GM12878 (cell line): ENCODE results near the gene SUGCT. TPM values are rescaled to one million over a fixed set of nuclear protein-coding genes. Genes with fewer than 3 reads are reported as not detected.

ENCODE experiments used
- ATAC-seq: fragments of 200-7000 bp; cut with Tn5 transposase; 3 replicates; pipeline ENCODE4 v1.9.1; 2020; ENCODE audit warnings: mild to moderate bottlenecking, moderate library complexity
- BruUV-seq: library from RNA; stranded (reverse); fragments of 400-500 nt; replicated peaks from 2 replicates; lab custom pipeline; 2021; lab: Mats Ljungman, UMichigan
- CTCF ChIA-PET: fragments of 300-600 bp; sonication (Branson Sonifier 250); formaldehyde crosslinking; extraction: SDS; loops from one replicate; lab custom pipeline; 2021; ENCODE audit warnings: inconsistent platforms; lab: Yijun Ruan, JAX
- POLR2A ChIA-PET: fragments of 350-600 bp; formaldehyde crosslinking; extraction: SDS; loops from one replicate; lab custom pipeline; 2021; ENCODE audit warnings: inconsistent platforms; lab: Charles Lee
- RAD21 ChIA-PET: fragments of 300-600 bp; sonication (Branson Sonifier 250); formaldehyde crosslinking; loops from one replicate; lab custom pipeline; 2023; ENCODE audit warnings: antibody characterized with exemption; ENCODE audit not compliant: unreplicated experiment; lab: Charles Lee
- SMC1A ChIA-PET: fragments of 300-600 bp; sonication (Branson Sonifier 250); formaldehyde crosslinking; loops from one replicate; lab custom pipeline; 2023; ENCODE audit not compliant: unreplicated experiment, uncharacterized antibody; lab: Charles Lee
- DNase-seq: peaks from one replicate; pipeline ENCODE4 v3.0.0-alpha.2; 2011; ENCODE audit warnings: low read depth, low spot score
- FAIRE-seq: peaks from 3 replicates; lab custom pipeline; 2011; peaks lifted over from hg19 to GRCh38; lab: Jason Lieb, UNC
- H2AFZ ChIP-seq: 2 replicates; pipeline ENCODE4 v1.6.0; 2011; ENCODE audit warnings: low read depth, low read length, control low read depth; ENCODE audit not compliant: control insufficient read depth
- H3K27ac ChIP-seq: 2 replicates; pipeline ENCODE4 v1.5.1; 2011; ENCODE audit warnings: control low read depth; ENCODE audit not compliant: control insufficient read depth, insufficient read depth
- H3K27me3 ChIP-seq, 2 experiments: replicated peaks in 1 of 2; 2 replicates each; pipeline versions ENCODE4 v1.6.0 to v1.6.1; 2011; ENCODE audit warnings: low read length in 1 of 2; ENCODE audit not compliant: control insufficient read depth in 2 of 2, insufficient read depth in 2 of 2
- H3K36me3 ChIP-seq, 2 experiments: 2 replicates each; pipeline ENCODE4 v1.5.1; 2011; ENCODE audit warnings: low read length in 1 of 2; ENCODE audit not compliant: control insufficient read depth in 2 of 2, insufficient read depth in 2 of 2
- H3K4me1 ChIP-seq: 2 replicates; pipeline ENCODE4 v1.6.1; 2011; ENCODE audit warnings: mild to moderate bottlenecking, low read length, moderate library complexity, mixed read lengths; ENCODE audit not compliant: control insufficient read depth, insufficient read depth
- H3K4me2 ChIP-seq: 2 replicates; pipeline ENCODE4 v1.6.0; 2011; ENCODE audit warnings: control low read depth; ENCODE audit not compliant: control insufficient read depth, insufficient read depth
- H3K4me3 ChIP-seq: fragments of 200-600 bp; sonication (generic); 2 replicates; pipeline ENCODE4 v1.5.1; 2016
- H3K79me2 ChIP-seq: 2 replicates; pipeline ENCODE4 v1.6.0; 2011; ENCODE audit warnings: low read length; ENCODE audit not compliant: control insufficient read depth, insufficient read depth
- H3K9ac ChIP-seq: 2 replicates; pipeline ENCODE4 v1.8.0; 2011; ENCODE audit warnings: low read length, control low read depth, mixed read lengths; ENCODE audit not compliant: control insufficient read depth, insufficient read depth
- H3K9me3 ChIP-seq: replicated peaks from 3 replicates; pipeline ENCODE4 v1.5.1; 2011; ENCODE audit warnings: mild to moderate bottlenecking, low read length; ENCODE audit not compliant: control insufficient read depth, insufficient read depth
- H4K20me1 ChIP-seq: 2 replicates; pipeline ENCODE4 v1.6.0; 2011; ENCODE audit not compliant: control insufficient read depth, insufficient read depth
- E4F1 ChIP-seq: fragments of 450-650 bp; IDR thresholded peaks from 2 replicates; pipeline ENCODE4 v1.6.1; 2018; ENCODE audit warnings: borderline replicate concordance, mild to moderate bottlenecking; ENCODE audit not compliant: partially characterized antibody
- MTA3 ChIP-seq: IDR thresholded peaks from 2 replicates; pipeline ENCODE4 v1.6.1; 2012; ENCODE audit warnings: low read length, inconsistent platforms, borderline replicate concordance
- MYC ChIP-seq: IDR thresholded peaks from 2 replicates; pipeline ENCODE4 v1.6.1; 2011; ENCODE audit warnings: mild to moderate bottlenecking, low read length, moderate library complexity, inconsistent platforms; ENCODE audit not compliant: insufficient read depth, insufficient replicate concordance, insufficient read length, severe bottlenecking
- NFXL1 ChIP-seq: fragments of 450-650 bp; IDR thresholded peaks from 2 replicates; pipeline ENCODE4 v1.6.1; 2017; ENCODE audit warnings: antibody characterized with exemption, mild to moderate bottlenecking, borderline replicate concordance
- PAX5 ChIP-seq: IDR thresholded peaks from 2 replicates; pipeline ENCODE4 v1.6.1; 2011; ENCODE audit warnings: low read depth, low read length, borderline replicate concordance
- STAT1 ChIP-seq: fragments of 450-650 bp; conservative IDR thresholded peaks from 2 replicates; pipeline ENCODE4 v1.6.1; 2014; ENCODE audit warnings: antibody characterized with exemption, mild to moderate bottlenecking
- ZBTB33 ChIP-seq: fragments of 450-650 bp; IDR thresholded peaks from 2 replicates; pipeline ENCODE4 v1.6.1; 2017; ENCODE audit warnings: mild to moderate bottlenecking
- ZBTB4 ChIP-seq: fragments of 450-650 bp; formaldehyde crosslinking; IDR thresholded peaks from 2 replicates; pipeline ENCODE4 v1.4.0; 2022; ENCODE audit warnings: mild to moderate bottlenecking, moderate library complexity
- ZNF687 ChIP-seq: fragments of 450-650 bp; IDR thresholded peaks from 2 replicates; pipeline ENCODE4 v1.6.1; 2017; ENCODE audit warnings: mild to moderate bottlenecking, moderate library complexity
- WGBS: methylation state at CpG from one replicate; pipeline ENCODE4 v1.1.6; 2016; ENCODE audit warnings: low lambda C conversion rate; ENCODE audit not compliant: insufficient replicate concordance, insufficient coverage; ENCODE audit errors: missing lambda C conversion rate; 5-methylcytosine and 5-hydroxymethylcytosine counted together
- in situ Hi-C: fragments of 300-500 bp; cut with MboI; formaldehyde crosslinking; loops from 9 replicates; pipeline ENCODE4 v1.14.3; 2018; ENCODE audit warnings: mixed read lengths
- intact Hi-C: fragments of 100-400 bp; cut with micrococcal nuclease; formaldehyde crosslinking; loops from one replicate; pipeline ENCODE4 v1.14.2; 2022; ENCODE audit not compliant: unreplicated experiment
- polyA plus RNA-seq, 11 experiments: library from polyadenylated mRNA; depleted of rRNA in 4 of 11; unstranded in 6 of 11; stranded (reverse) in 5 of 11; fragments of >200 nt; fragmentation: Nextera tagmentation in 4 of 11; fragmentation: Illumina TruSeq in 1 of 11; extraction: Ambion mirVana in 4 of 11; extraction: Trizol in 1 of 11; gene quantifications; 1 replicate in 1 of 11; 2 replicates in 10 of 11; pipeline versions ENCODE4 v1.2.1 to v1.2.3, GENCODE V29; 2011 to 2016; ENCODE audit warnings: inconsistent platforms in 2 of 11, missing spikeins in 2 of 11, low read depth in 1 of 11
- total RNA-seq, 4 experiments: library from RNA; depleted of rRNA in 3 of 4; stranded (reverse); fragments of >200 nt in 3 of 4; fragmentation: Illumina TruSeq in 1 of 4; extraction: Trizol in 1 of 4; gene quantifications; 2 replicates each; pipeline versions ENCODE4 v1.2.1 to v1.2.3, GENCODE V29; 2013 to 2021

Gene SUGCT
- total and polyA plus RNA-seq, 10 of the 15 experiments (the other 5 are each of a cell fraction or from before 2014, with no cell fraction given), result 0.08 to 1.2 (median 0.67) TPM; not detected in 1

GRCh38 chr7:40425696-40426095 lies 290.9 kb downstream of the SUGCT start:
- in situ Hi-C loops (no loop called here), intact Hi-C loops (no loop called here)
- Histone ChIP-seq H3K36me3 (no peaks in the 10 kb centered on the region), H3K9me3 (no peaks in the 10 kb centered on the region), H3K4me1 (no peaks in the 10 kb centered on the region), H3K4me3 (no peak overlapping the region), H3K27ac (no peak overlapping the region), H3K9ac (no peak overlapping the region), H3K27me3 (no peaks in the 10 kb centered on the region), H3K4me2 (no peak overlapping the region), H4K20me1 (no peaks in the 10 kb centered on the region), H2AFZ (no peak overlapping the region), H3K79me2 (no peaks in the 10 kb centered on the region)
- ChIA-PET RAD21 (no interaction called here), CTCF (no interaction called here), SMC1A (no interaction called here), POLR2A (no interaction called here)
- BruUV-seq, result no TSS peak
- FAIRE-seq (no peak), DNase-seq (no peak), ATAC-seq (no peak)
- WGBS, result 84% methylated on average over 2 of the region's 2 CpGs
- TF ChIP-seq ZBTB33 (no peak), ZNF687 (no peak), E4F1 (no peak), MYC (no peak), MTA3 (no peak), STAT1 (no peak), PAX5 (no peak), ZBTB4 (CRISPR knock-in tag) (no peak), NFXL1 (no peak)
